ENCODE data around the gene ADCY9.
"Not testable (repeated sequence)": the region's sequence is repeated elsewhere in the genome, so short reads cannot be mapped to it uniquely, and the experiment has no call there.

The ADCY9 gene

DNA sequence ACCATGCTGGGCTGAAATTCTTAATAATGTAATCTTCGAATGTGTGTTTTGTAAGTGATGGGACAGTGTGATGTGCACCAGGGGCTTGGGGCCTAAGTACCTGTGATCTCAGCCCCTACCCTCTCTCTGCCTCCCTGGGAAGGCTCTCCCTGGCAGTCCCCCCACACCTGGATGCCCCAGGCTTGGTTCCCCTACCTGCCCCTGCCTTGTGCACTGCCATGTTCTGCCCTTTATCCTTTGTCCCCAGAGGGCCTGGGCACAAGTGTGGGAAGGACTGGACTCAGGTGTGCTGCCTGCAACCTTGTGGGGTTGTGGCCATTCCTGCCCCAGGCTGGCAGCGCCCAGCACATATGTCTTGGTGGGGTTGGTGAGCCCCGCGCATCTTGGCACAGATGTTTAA lies 180.3 kb downstream of the ADCY9 start:
- TF ChIP-seq, protein P1, sequence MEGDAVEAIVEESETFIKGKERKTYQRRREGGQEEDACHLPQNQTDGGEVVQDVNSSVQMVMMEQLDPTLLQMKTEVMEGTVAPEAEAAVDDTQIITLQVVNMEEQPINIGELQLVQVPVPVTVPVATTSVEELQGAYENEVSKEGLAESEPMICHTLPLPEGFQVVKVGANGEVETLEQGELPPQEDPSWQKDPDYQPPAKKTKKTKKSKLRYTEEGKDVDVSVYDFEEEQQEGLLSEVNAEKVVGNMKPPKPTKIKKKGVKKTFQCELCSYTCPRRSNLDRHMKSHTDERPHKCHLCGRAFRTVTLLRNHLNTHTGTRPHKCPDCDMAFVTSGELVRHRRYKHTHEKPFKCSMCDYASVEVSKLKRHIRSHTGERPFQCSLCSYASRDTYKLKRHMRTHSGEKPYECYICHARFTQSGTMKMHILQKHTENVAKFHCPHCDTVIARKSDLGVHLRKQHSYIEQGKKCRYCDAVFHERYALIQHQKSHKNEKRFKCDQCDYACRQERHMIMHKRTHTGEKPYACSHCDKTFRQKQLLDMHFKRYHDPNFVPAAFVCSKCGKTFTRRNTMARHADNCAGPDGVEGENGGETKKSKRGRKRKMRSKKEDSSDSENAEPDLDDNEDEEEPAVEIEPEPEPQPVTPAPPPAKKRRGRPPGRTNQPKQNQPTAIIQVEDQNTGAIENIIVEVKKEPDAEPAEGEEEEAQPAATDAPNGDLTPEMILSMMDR (IDR thresholded peaks at IDR 0.05; ENCODE audit: extremely low read depth, missing control alignments) = no peak
- DNase-seq (ENCODE audit: low spot score) = no peak

DNA sequence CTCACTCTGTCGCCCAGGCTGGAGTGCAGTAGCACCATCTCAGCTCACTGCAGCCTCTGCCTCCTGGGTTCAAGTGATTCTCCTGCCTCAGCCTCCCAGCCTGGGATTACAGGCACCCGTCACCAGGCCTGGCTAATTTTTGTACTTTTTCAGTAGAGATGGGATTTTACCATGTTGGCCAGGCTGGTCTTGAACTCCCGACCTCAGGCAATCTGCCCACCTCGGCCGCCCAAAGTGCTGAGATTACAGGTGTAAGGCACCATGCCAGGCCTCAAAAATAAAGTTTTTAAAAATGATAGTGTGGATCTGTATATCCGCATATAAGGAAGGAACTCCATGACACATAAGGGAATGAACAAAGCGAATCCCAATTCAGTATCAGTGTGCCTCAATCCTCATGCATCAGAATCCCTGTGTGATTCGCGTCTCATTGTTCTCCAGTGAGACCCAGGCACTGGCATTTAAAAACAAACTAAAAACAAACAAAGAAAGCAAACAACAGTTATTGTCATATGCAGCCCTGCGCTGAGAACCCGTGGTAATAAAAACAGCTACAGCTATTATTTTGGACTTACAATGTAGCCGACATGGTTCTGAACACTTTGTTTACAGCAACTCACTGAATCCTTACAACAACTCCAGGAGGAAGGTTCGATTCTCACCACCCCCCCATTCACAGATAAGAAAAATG lies 181.6 kb downstream of the ADCY9 start:
- TF ChIP-seq, protein P1 (IDR thresholded peaks at IDR 0.05; ENCODE audit: extremely low read depth, missing control alignments) = no peak
- no peak for DNase-seq (ENCODE audit: low spot score)

DNA sequence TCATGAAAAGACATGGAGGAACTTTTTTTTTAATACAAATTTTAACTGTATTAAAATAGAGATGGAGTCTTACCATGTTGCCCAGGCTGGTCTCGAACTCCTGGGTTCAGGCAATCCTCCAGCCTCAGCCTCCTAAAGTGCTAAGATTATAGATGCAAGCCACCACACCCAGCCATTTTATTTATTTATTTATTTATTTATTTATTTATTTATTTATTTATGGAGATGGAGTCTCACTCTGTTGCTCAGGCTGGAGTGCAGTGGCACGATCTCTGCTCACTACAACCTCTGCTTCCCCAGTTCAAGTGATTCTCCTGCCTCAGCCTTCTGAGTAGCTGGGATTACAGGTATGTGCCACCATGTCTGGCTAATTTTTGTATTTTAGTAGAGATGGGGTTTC lies 189.1 kb downstream of the ADCY9 start:
- not testable (repeated sequence) for DNase-seq (ENCODE audit: low spot score)

DNA sequence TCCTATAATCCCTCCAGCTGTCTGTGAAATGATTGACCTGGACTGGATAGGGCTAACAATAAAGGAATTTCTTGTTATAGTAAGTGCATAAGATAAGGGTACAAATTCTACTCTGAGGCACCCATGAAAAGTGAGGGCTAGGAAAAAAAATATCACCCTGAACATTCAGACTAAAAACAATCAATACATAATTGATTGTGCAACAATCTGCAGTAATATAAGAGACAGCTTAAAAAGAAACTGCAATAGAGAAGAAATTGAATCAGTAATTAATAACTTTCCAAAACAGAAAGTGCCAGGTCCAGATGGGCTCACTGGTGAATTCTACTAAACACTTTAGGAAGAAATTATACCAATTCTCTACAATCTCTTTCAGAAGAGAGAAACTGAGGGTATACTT lies 191.5 kb downstream of the ADCY9 start:
- TF ChIP-seq, protein P1 (IDR thresholded peaks at IDR 0.05; ENCODE audit: extremely low read depth, missing control alignments) = no peak
- no peak for DNase-seq (ENCODE audit: low spot score)

DNA sequence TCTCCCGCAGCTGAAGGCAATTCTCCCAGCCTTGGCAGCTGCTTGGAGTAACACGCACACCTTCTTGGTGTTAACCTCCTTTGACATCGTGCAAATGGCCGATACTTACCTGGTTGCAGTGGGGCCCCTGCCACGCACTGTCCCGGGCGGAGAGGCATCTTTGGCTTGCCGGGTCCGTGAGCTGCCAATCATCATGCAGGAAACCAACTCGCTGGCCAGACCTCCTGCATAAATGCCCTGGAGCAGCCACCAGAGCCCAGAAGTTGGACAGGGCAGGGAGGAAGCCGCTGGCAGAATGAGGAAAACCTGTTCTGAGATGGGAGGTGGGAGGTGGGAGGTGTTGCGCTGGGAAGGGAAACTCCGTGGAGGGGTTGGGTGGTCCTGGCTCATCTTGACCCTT lies 194.0 kb downstream of the ADCY9 start:
- TF ChIP-seq, protein P1 (IDR thresholded peaks at IDR 0.05; ENCODE audit: extremely low read depth, missing control alignments) = no peak

DNA sequence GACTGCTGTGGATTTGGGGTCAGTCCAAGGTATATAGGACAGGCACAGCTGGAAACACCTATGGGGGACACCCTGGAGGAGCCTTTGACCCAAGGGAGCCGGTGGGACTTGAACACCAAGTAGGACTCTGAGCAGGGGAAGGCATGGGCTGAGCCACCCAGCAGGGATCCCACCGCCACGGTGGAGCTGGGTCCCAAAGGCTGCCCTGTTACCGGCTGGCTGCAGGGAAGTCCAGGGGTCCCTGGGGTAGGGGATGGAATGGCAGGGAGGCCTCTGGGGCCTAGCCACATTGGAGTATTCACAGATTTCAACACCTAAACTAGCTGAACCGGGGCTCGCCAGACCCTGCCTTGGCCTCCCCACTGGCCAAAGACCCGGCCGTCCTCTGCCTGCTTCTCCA lies 196.0 kb downstream of the ADCY9 start:
- TF ChIP-seq, protein P1 (IDR thresholded peaks at IDR 0.05; ENCODE audit: extremely low read depth, missing control alignments) = no peak
- DNase-seq (ENCODE audit: low spot score) = no peak

More for the DNA sequence above, 194.0 kb downstream of the ADCY9 start:
- no peak for DNase-seq (ENCODE audit: low spot score)

DNA sequence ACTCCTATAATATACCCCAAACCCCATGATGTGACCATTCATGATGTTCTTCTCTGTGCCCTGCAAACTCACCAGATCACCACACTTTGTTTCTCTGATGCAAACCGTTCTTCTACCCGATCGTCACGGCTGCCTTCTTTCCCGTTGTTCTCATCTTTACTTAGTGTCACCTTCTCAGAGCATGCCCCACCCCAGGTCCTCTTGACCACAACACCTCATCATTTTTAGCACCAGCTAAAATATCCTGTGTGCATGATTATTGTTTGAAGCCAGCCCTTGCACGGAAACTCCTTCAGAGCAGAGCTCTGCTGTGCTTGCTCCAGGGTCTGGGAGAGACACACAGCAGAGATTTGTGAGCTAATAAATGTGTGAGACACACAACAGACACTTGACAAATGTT lies 196.8 kb downstream of the ADCY9 start:
- TF ChIP-seq, protein P1 (IDR thresholded peaks at IDR 0.05; ENCODE audit: extremely low read depth, missing control alignments) = no peak
- no peak for DNase-seq (ENCODE audit: low spot score)
